Measurements from ENCODE around the gene SETBP1. TPM values are rescaled to one million over a fixed set of nuclear protein-coding genes. Genes with fewer than 3 reads are reported as not detected.
A peak's percentile ranks its signal among the peaks of the same experiment; 100 is the strongest.

The SETBP1 gene
- total RNA-seq, 4 donors from 2014 or later, result 26.2 to 40.8 (median 33.6) TPM

DNA sequence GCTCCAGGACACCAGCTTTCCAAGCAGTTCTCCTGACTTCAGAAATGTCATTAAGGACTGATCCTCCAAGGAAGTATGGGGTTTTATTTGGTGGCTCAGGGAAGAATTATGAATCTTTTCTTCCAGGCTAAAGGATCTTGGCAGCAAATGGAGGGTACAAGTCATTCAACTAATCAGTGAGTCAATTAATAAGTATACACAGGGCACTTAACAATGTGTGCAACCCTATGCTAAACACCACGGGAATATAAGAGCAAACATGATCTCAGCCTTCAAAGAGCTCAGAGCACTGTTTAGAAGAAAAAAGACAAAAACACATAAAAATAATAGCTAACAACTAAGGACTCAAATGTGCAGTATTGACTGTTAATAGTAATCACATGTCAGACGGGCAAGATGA lies 234.5 kb downstream of the SETBP1 start:
- TF ChIP-seq CTCF (IDR thresholded peaks at IDR 0.05) (no peak), POLR2A (IDR thresholded peaks at IDR 0.05) (no peak), EP300 (IDR thresholded peaks at IDR 0.05) (no peak)
- Histone ChIP-seq H3K4me3 (no peak overlapping the region), H3K36me3 (no peaks in the 10 kb centered on the region), H3K4me1 (peaks cover 0 to 24% (median 7%) of the 10 kb centered on the region in 4 donors), H3K27ac (no peak overlapping the region), H3K27me3 (no peaks in the 10 kb centered on the region), H3K9me3 (no peaks in the 10 kb centered on the region)
- WGBS, 2 donors, result 83 to 88% methylated on average over 2 of the region's 2 CpGs
- DNase-seq (ENCODE audit: low spot score in 2 of 2), result no peak

DNA sequence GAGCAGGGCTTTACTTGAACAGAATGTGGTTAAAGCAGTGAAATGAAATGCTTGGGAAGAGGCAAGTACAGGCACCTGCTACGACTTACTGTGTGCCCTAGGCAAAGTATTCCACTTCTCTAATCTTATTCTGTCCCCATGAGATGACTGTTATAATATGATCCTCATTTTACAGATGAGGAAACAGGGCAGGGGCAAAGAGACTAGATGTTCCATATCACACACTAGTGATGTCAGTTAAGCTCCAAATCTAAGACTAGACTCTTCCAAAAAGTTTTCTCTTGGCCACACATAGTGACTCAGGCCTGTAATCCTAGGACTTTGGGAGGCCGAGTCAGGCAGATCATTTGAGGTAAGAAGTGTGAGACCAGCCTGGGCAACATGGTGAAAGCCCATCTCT lies 235.0 kb downstream of the SETBP1 start:
- Histone ChIP-seq H3K4me3 (no peak overlapping the region), H3K9me3 (no peaks in the 10 kb centered on the region), H3K27ac (no peak overlapping the region), H3K36me3 (no peaks in the 10 kb centered on the region), H3K27me3 (no peaks in the 10 kb centered on the region), H3K4me1 (peaks cover 0 to 24% (median 7%) of the 10 kb centered on the region in 4 donors)
- TF ChIP-seq CTCF (IDR thresholded peaks at IDR 0.05), result no peak
- TF ChIP-seq POLR2A (IDR thresholded peaks at IDR 0.05), result no peak
- no peak for TF ChIP-seq EP300 (IDR thresholded peaks at IDR 0.05)
- DNase-seq (ENCODE audit: low spot score in 2 of 2), result no peak
- 85 to 88% methylated on average over 2 of the region's 2 CpGs for WGBS, 2 donors

DNA sequence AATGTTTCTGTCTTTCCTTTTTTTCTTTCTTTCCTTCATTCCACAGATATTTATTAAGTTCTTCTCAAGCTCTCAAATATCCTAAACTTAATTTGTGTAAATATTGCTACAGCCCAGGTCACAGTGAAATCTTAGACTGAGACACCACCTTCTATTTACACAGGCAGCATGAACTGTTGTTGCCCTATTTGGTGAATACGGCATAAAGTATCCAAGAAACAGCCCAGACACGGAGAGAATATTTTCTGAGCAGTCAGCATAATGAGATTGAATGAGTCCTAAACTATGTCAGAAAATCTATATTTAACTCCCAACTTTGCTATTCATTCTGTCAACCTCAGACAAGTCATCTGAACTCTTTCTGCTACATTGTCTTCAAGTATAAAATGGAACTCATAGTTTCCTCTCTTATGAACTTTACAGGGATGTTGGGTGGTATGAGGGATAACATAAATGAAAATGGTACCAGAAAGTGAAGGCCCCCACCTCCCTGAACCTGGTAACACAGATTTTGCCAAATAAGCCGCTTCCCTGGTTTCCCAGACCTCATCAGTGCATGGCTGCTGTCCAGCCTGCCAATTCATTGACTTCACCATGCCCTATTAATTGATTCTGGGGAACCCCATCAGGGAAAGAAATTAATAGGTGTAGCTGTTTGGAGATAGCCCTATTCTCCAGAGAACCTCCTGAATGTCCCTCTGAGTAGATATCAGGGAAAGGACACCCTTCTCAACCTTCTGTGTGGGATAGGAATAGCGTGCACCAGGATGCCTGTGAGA lies 235.9 kb downstream of the SETBP1 start:
- no peaks in the 10 kb centered on the region for H3K36me3 ChIP-seq
- H3K4me1 ChIP-seq, result peaks cover 0 to 24% (median 7%) of the 10 kb centered on the region in 4 donors
- TF ChIP-seq CTCF (IDR thresholded peaks at IDR 0.05) (no peak), EP300 (IDR thresholded peaks at IDR 0.05) (no peak)
- no peaks in the 10 kb centered on the region for H3K9me3 ChIP-seq
- DNase-seq (ENCODE audit: low spot score in 2 of 2), result no peak
- no peaks in the 10 kb centered on the region for H3K27me3 ChIP-seq
- 60 to 66% methylated on average over 4 of the region's 4 CpGs for WGBS, 2 donors
- H3K27ac ChIP-seq, result no peak overlapping the region
- no peak overlapping the region for H3K4me3 ChIP-seq

- H3K27ac ChIP-seq, result peak overlapping the region in 1 of 4 donors; percentile 4
- WGBS, 2 donors, result 65 to 71% methylated on average over 10 of the region's 10 CpGs
- H3K4me3 ChIP-seq, result no peak overlapping the region
- H3K9me3 ChIP-seq, result no peaks in the 10 kb centered on the region
- H3K36me3 ChIP-seq, result no peaks in the 10 kb centered on the region
- TF ChIP-seq CTCF (IDR thresholded peaks at IDR 0.05), result no peak
- no peak for TF ChIP-seq EP300 (IDR thresholded peaks at IDR 0.05)
- no peak for TF ChIP-seq POLR2A (IDR thresholded peaks at IDR 0.05)
- no peaks in the 10 kb centered on the region for H3K27me3 ChIP-seq
- H3K4me1 ChIP-seq, result peaks cover 0 to 24% (median 7%) of the 10 kb centered on the region in 4 donors
- DNase-seq (ENCODE audit: low spot score in 2 of 2), result no peak
Observed at GRCh38 chr18:44917216-44918141, 236.8 kb downstream of the SETBP1 start.

- Histone ChIP-seq H3K9me3 (no peaks in the 10 kb centered on the region), H3K27ac (no peak overlapping the region), H3K27me3 (no peaks in the 10 kb centered on the region), H3K36me3 (no peaks in the 10 kb centered on the region), H3K4me3 (no peak overlapping the region), H3K4me1 (peaks cover 0 to 24% (median 7%) of the 10 kb centered on the region in 4 donors)
- no peak for DNase-seq (ENCODE audit: low spot score in 2 of 2)
- 82 to 92% methylated on average over 4 of the region's 4 CpGs for WGBS, 2 donors
- no peak for TF ChIP-seq EP300 (IDR thresholded peaks at IDR 0.05)
Observed at GRCh38 chr18:44918142-44918476, 237.4 kb downstream of the SETBP1 start.
